HepG2 (cell line): Measurements from ENCODE around the gene METTL14. TPM values are rescaled to one million over a fixed set of nuclear protein-coding genes. Genes with fewer than 3 reads are reported as not detected.
"Not testable (repeated sequence)": the region's sequence is repeated elsewhere in the genome, so short reads cannot be mapped to it uniquely, and the experiment has no call there.

ENCODE experiments used
- ATAC-seq: fragments of 200-7000 bp; cut with Tn5 transposase; 3 replicates; pipeline ENCODE4 v1.9.1; 2020; ENCODE audit warnings: mild to moderate bottlenecking, moderate library complexity
- BruUV-seq: library from RNA; stranded (reverse); fragments of 400-500 nt; replicated peaks from 2 replicates; lab custom pipeline; 2021; lab: Mats Ljungman, UMichigan
- CTCF ChIA-PET: fragments of 300-600 bp; formaldehyde crosslinking; extraction: SDS; loops from one replicate; lab custom pipeline; 2021; ENCODE audit warnings: low total read pairs, inconsistent platforms, low intra/inter-chr PET ratio; lab: Yijun Ruan, JAX
- POLR2A ChIA-PET: fragments of 350-600 bp; sonication (Branson Sonifier 250); formaldehyde crosslinking; loops from one replicate; lab custom pipeline; 2020; ENCODE audit warnings: antibody characterized with exemption, inconsistent platforms; lab: Yijun Ruan, JAX
- DNase-seq: peaks from one replicate; pipeline ENCODE4 v3.0.0-alpha.2; 2015; ENCODE audit warnings: low spot score
- FAIRE-seq: peaks from 3 replicates; lab custom pipeline; 2011; peaks lifted over from hg19 to GRCh38; lab: Jason Lieb, UNC
- H2AFZ ChIP-seq: one replicate; pipeline ENCODE4 v1.6.1; 2011; ENCODE audit warnings: low read length, inconsistent platforms
- H3K27ac ChIP-seq: fragments of 300-600 bp; 3 replicates; pipeline ENCODE4 v1.8.0; 2011; ENCODE audit warnings: mixed run types, mild to moderate bottlenecking, mixed read lengths, low read length, inconsistent platforms; ENCODE audit not compliant: insufficient read depth; ENCODE audit errors: extremely low read length
- H3K27me3 ChIP-seq, 2 experiments: fragments of 200-600 bp in 1 of 2; 2 replicates in 1 of 2; 3 replicates in 1 of 2; pipeline versions ENCODE4 v1.6.0 to v1.8.0; 2011; ENCODE audit warnings: low read length in 2 of 2, mild to moderate bottlenecking in 2 of 2, moderate library complexity in 2 of 2, inconsistent platforms in 1 of 2; ENCODE audit not compliant: insufficient read depth in 2 of 2, control insufficient read depth in 1 of 2
- H3K36me3 ChIP-seq, 2 experiments: fragments of 200-600 bp in 1 of 2; replicated peaks in 1 of 2; 2 replicates in 1 of 2; 3 replicates in 1 of 2; pipeline versions ENCODE4 v1.5.1 to v1.8.0; 2011; ENCODE audit warnings: low read length in 2 of 2, inconsistent platforms in 1 of 2; ENCODE audit not compliant: insufficient read depth in 2 of 2, control insufficient read depth in 1 of 2
- H3K4me1 ChIP-seq: 2 replicates; pipeline ENCODE4 v1.5.1; 2012; ENCODE audit warnings: low read length, inconsistent platforms; ENCODE audit not compliant: insufficient read depth
- H3K4me2 ChIP-seq: 2 replicates; pipeline ENCODE4 v1.6.0; 2011; ENCODE audit warnings: low read depth, low read length, inconsistent platforms
- H3K4me3 ChIP-seq, 3 experiments: fragments of 200-600 bp in 1 of 3; sonication (generic), shearing (Covaris generic) in 1 of 3; replicated peaks in 1 of 3; 2 replicates each; pipeline ENCODE4 v1.5.1; 2011 to 2016; ENCODE audit warnings: low read length in 3 of 3, inconsistent platforms in 2 of 3, low read depth in 2 of 3, mild to moderate bottlenecking in 2 of 3, control low read depth in 1 of 3, mixed read lengths in 1 of 3; ENCODE audit not compliant: insufficient read depth in 1 of 3
- H3K79me2 ChIP-seq: one replicate; pipeline ENCODE4 v1.6.1; 2011; ENCODE audit warnings: low read length, inconsistent platforms; ENCODE audit not compliant: insufficient read depth
- H3K9ac ChIP-seq: 2 replicates; pipeline ENCODE4 v1.6.0; 2011; ENCODE audit warnings: mild to moderate bottlenecking, low read depth, low read length, inconsistent platforms; ENCODE audit not compliant: insufficient read depth
- H3K9me3 ChIP-seq: 2 replicates; pipeline ENCODE4 v1.5.1; 2012; ENCODE audit warnings: mild to moderate bottlenecking, low read length
- H4K20me1 ChIP-seq: 2 replicates; pipeline ENCODE4 v1.6.0; 2011; ENCODE audit warnings: inconsistent platforms, mild to moderate bottlenecking, low read length, moderate library complexity; ENCODE audit not compliant: insufficient read depth
- ASH2L ChIP-seq: fragments of 300-600, 200-600 bp; sonication (generic); IDR thresholded peaks from 2 replicates; pipeline ENCODE4 v1.7.0; 2017; ENCODE audit warnings: low read depth, mild to moderate bottlenecking, moderate library complexity, mixed read lengths, low read length; ENCODE audit not compliant: insufficient read length
- ATM ChIP-seq: fragments of 450-650 bp; IDR thresholded peaks from 2 replicates; pipeline ENCODE4 v1.7.1; 2017; ENCODE audit warnings: mild to moderate bottlenecking, borderline replicate concordance
- FOXC1 ChIP-seq: sonication (generic); formaldehyde crosslinking; IDR thresholded peaks from 2 replicates; pipeline ENCODE4 v1.8.0; 2022; ENCODE audit warnings: mild to moderate bottlenecking, missing genetic modification reagents, borderline replicate concordance
- HDAC6 ChIP-seq: fragments of 200-600 bp; sonication (generic); IDR thresholded peaks from 2 replicates; pipeline ENCODE4 v1.7.0; 2017; ENCODE audit warnings: mild to moderate bottlenecking, antibody characterized with exemption, low read length, low read depth
- HNRNPH1 ChIP-seq: fragments of 200-400 bp; formaldehyde crosslinking; optimal IDR thresholded peaks from 2 replicates; pipeline ENCODE3; 2017; ENCODE audit warnings: mild to moderate bottlenecking, low read depth, low read length
- HOXD1 ChIP-seq: sonication (generic); formaldehyde crosslinking; IDR thresholded peaks from 2 replicates; pipeline ENCODE4 v1.5.0; 2020; ENCODE audit warnings: missing genetic modification reagents
- MED13 ChIP-seq: sonication (generic); formaldehyde crosslinking; IDR thresholded peaks from 2 replicates; pipeline ENCODE4 v1.5.0; 2020; ENCODE audit warnings: missing genetic modification reagents
- MIXL1 ChIP-seq: IDR thresholded peaks from 2 replicates; pipeline ENCODE4 v1.6.1; 2016
- NAIF1 ChIP-seq: sonication (generic); formaldehyde crosslinking; IDR thresholded peaks from 2 replicates; pipeline ENCODE4 v1.5.0; 2020; ENCODE audit warnings: mild to moderate bottlenecking, missing genetic modification reagents, borderline replicate concordance
- SOX13 ChIP-seq, 3 experiments: fragments of 450-650 bp in 1 of 3; sonication (generic) in 1 of 3; formaldehyde crosslinking in 1 of 3; IDR thresholded peaks in 2 of 3; conservative IDR thresholded peaks in 1 of 3; 2 replicates each; pipeline versions ENCODE4 v1.5.0 to v1.6.1; 2016 to 2020; ENCODE audit warnings: antibody characterized with exemption in 1 of 3, mild to moderate bottlenecking in 1 of 3, missing compliant biosample characterization in 1 of 3, missing genetic modification reagents in 1 of 3, moderate library complexity in 1 of 3
- SOX5 ChIP-seq: IDR thresholded peaks from 2 replicates; pipeline ENCODE4 v1.6.1; 2016; ENCODE audit warnings: borderline replicate concordance
- SRY ChIP-seq: sonication (generic); formaldehyde crosslinking; IDR thresholded peaks from 2 replicates; pipeline ENCODE4 v1.8.0; 2022; ENCODE audit warnings: mild to moderate bottlenecking, missing genetic modification reagents
- ZMAT3 ChIP-seq: sonication (generic); formaldehyde crosslinking; conservative IDR thresholded peaks from 2 replicates; pipeline ENCODE4 v1.7.0; 2021; ENCODE audit warnings: missing genetic modification reagents
- ZMYM2 ChIP-seq: sonication (generic); formaldehyde crosslinking; IDR thresholded peaks from 2 replicates; pipeline ENCODE4 v1.8.0; 2022; ENCODE audit warnings: mild to moderate bottlenecking, missing genetic modification reagents
- ZNF124 ChIP-seq: sonication (generic); formaldehyde crosslinking; IDR thresholded peaks from 2 replicates; pipeline ENCODE4 v1.4.0; 2020; ENCODE audit warnings: missing genetic modification reagents
- ZNF382 ChIP-seq: sonication (generic); formaldehyde crosslinking; IDR thresholded peaks from 2 replicates; pipeline ENCODE4 v1.5.0; 2020; ENCODE audit warnings: missing genetic modification reagents, mild to moderate bottlenecking, borderline replicate concordance
- WGBS: methylation state at CpG from one replicate; pipeline ENCODE4 v1.1.6; 2017; ENCODE audit warnings: low lambda C conversion rate; 5-methylcytosine and 5-hydroxymethylcytosine counted together
- in situ Hi-C: cut with HindIII; loops from 2 replicates; pipeline ENCODE4 v1.10.0; 2017; ENCODE audit warnings: low pct_unique_long_range_greater_than_20kb; ENCODE audit not compliant: extremely low pct_ligation_motif_present
- intact Hi-C: fragments of 100-400 bp; cut with micrococcal nuclease; formaldehyde crosslinking; loops from one replicate; pipeline ENCODE4 v1.10.0; 2022; ENCODE audit not compliant: unreplicated experiment
- polyA plus RNA-seq, 8 experiments: library from polyadenylated mRNA; depleted of rRNA in 3 of 8; stranded (reverse) in 7 of 8; unstranded in 1 of 8; fragments of >200 nt; fragmentation: Illumina TruSeq in 4 of 8; extraction: Trizol in 4 of 8; gene quantifications; 2 replicates each; pipeline versions ENCODE4 v1.2.1 to v1.2.3, GENCODE V29; 2011 to 2016; ENCODE audit warnings: low read depth in 4 of 8, missing spikeins in 1 of 8, mixed read lengths in 1 of 8; ENCODE audit not compliant: insufficient read depth in 1 of 8
- total RNA-seq, 5 experiments: library from RNA; depleted of rRNA; stranded (reverse); fragments of >200 nt; fragmentation: Illumina TruSeq; extraction: Trizol; gene quantifications; 2 replicates each; pipeline ENCODE4 v1.2.3, GENCODE V29; 2016; ENCODE audit warnings: low read depth in 1 of 5
- TF ChIP-seq, protein P1 (sequence below): sonication (generic); formaldehyde crosslinking; IDR thresholded peaks from 2 replicates; pipeline ENCODE4 v1.4.0; 2020; ENCODE audit warnings: missing genetic modification reagents, borderline replicate concordance

Gene METTL14
- total and polyA plus RNA-seq, 2 of the 13 experiments (the other 11 are each of a cell fraction or from before 2014, with no cell fraction given): 11.6 to 44.9 TPM

DNA sequence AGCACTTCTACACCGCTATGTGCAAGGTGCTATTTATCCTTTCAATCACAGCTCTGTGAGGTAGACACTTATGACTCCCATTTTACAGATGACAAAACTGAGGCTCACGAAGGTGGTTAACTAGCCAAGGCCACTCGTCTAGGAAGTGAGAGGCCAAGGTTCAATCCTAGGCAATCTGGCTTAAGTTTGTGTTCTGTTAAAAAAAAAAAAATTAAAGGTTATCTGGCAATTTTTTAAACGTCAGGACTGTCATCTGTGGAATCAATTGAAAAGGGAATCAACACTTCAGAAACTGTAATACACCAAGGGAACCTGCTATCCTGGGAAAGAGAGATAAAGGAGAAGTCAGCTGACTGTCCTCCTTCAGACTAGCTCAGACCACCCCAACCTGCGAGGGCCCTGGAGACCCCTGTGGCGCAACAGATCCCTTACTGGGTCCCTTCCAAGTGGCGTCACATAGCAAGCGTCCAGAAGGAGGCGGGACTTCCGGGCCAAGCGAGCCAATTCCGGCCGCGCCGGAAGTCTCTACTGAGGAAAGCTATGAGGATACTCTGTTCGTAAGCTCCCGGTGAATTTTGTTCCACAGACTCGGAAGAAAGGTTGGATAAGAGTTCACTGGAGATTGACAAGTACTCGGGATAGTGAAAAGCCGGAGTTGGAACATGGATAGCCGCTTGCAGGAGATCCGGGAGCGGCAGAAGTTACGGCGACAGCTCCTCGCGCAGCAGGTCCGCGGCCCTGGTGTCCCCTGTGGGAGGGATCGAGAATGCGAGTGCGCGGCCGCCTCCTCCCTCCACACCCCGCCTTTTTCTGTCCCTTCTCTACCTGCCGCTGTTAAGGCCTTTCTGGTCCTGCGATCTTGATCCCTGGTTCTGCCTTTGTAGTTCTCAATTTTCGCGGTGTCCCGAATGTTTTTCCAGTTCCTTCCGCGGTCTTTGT lies at the start of gene METTL14 (continued):
- TF ChIP-seq ASH2L (peak; percentile 92), ATM (no peak), HNRNPH1 (no peak), ZNF124 (peak; percentile 60; the same call in 1 of the 2 replicates), MIXL1 (no peak; the same call in 1 of the 2 replicates), MED13 (CRISPR knock-in tag) (peak; percentile 71; the same call in 1 of the 2 replicates), HOXD1 (peak; percentile 42; the same call in 1 of the 2 replicates), ZNF382 (CRISPR knock-in tag) (no peak), ZMYM2 (CRISPR knock-in tag) (0 out of 2 replicates have a peak, but pooled peaks have one; percentile 45), SOX5 (peak; percentile 30; the same call in 1 of the 2 replicates), SOX13 (IDR thresholded peaks at IDR 0.05) (no peak), SOX13 (CRISPR knock-in tag; conservative IDR thresholded peaks at IDR 0.05 in 1 of 2, IDR thresholded peaks at IDR 0.05 in 1 of 2) (no peak), HDAC6 (no peak), FOXC1 (CRISPR knock-in tag) (peak; percentile 67), NAIF1 (CRISPR knock-in tag) (0 out of 2 replicates have a peak, but pooled peaks have one; percentile 32), SRY (CRISPR knock-in tag) (no peak), ZMAT3 (no peak)
- TF ChIP-seq, protein P1, sequence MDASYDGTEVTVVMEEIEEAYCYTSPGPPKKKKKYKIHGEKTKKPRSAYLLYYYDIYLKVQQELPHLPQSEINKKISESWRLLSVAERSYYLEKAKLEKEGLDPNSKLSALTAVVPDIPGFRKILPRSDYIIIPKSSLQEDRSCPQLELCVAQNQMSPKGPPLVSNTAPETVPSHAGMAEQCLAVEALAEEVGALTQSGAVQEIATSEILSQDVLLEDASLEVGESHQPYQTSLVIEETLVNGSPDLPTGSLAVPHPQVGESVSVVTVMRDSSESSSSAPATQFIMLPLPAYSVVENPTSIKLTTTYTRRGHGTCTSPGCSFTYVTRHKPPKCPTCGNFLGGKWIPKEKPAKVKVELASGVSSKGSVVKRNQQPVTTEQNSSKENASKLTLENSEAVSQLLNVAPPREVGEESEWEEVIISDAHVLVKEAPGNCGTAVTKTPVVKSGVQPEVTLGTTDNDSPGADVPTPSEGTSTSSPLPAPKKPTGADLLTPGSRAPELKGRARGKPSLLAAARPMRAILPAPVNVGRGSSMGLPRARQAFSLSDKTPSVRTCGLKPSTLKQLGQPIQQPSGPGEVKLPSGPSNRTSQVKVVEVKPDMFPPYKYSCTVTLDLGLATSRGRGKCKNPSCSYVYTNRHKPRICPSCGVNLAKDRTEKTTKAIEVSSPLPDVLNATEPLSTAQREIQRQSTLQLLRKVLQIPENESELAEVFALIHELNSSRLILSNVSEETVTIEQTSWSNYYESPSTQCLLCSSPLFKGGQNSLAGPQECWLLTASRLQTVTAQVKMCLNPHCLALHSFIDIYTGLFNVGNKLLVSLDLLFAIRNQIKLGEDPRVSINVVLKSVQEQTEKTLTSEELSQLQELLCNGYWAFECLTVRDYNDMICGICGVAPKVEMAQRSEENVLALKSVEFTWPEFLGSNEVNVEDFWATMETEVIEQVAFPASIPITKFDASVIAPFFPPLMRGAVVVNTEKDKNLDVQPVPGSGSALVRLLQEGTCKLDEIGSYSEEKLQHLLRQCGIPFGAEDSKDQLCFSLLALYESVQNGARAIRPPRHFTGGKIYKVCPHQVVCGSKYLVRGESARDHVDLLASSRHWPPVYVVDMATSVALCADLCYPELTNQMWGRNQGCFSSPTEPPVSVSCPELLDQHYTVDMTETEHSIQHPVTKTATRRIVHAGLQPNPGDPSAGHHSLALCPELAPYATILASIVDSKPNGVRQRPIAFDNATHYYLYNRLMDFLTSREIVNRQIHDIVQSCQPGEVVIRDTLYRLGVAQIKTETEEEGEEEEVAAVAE (CRISPR knock-in tag): no peak; the same call in 1 of the 2 replicates

DNA sequence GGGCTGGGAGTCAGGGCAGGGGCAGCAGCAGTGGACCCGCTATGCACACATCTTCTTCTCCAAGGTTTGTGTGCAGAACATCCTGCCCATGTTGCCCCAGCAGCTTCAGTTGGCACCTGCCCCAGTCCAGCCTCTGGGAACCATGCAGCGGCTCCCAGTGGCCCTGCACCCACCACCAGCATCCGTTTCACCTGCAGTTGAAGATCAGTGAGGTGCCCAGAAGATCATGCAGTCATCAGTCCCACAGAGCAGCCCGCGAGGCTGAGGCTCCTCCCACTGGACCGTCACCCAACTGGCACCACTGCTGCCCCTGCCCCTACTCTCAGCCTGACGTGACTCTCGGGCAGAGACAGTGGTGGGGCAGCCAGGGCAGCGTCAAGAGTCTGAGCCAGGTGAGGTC lies 49.1 kb upstream of the METTL14 start:
- BruUV-seq, DNase-seq, H3K4me2 ChIP-seq, H3K4me3 ChIP-seq, FAIRE-seq, H3K9ac ChIP-seq, H3K4me1 ChIP-seq, ATAC-seq, H3K9me3 ChIP-seq, in situ Hi-C loops, H3K27me3 ChIP-seq, H2AFZ ChIP-seq, H3K36me3 ChIP-seq, H3K27ac ChIP-seq, H4K20me1 ChIP-seq, CTCF ChIA-PET, H3K79me2 ChIP-seq, POLR2A ChIA-PET, intact Hi-C loops: not testable (repeated sequence)
- 95% methylated on average over 4 of the region's 9 CpGs for WGBS
